Left lung (tissue), 10 donors: ENCODE measurements around the gene USP6NL. TPM values are rescaled to one million over a fixed set of nuclear protein-coding genes. Genes with fewer than 3 reads are reported as not detected.

Experiments used
- ATAC-seq: fragments of 200-7000 bp; cut with Tn5 transposase; one replicate; pipeline ENCODE4 v1.9.1; 2020; ENCODE audit warnings: moderate library complexity
- DNase-seq, 4 donors: peaks; one replicate each; pipeline ENCODE4 v3.0.0-alpha.2; 2013 to 2020
- H3K27ac ChIP-seq, 2 donors: fragments of 200-600 bp; sonication (generic) in 1 of 2; one replicate each; pipeline versions ENCODE4 v1.5.0 to v1.8.0; 2020 to 2021
- H3K27me3 ChIP-seq, 2 donors: fragments of 200-600 bp; sonication (generic) in 1 of 2; one replicate each; pipeline versions ENCODE4 v1.5.0 to v1.8.0; 2020 to 2021
- H3K36me3 ChIP-seq, 2 donors: fragments of 200-600 bp; sonication (generic) in 1 of 2; one replicate each; pipeline versions ENCODE4 v1.5.0 to v1.8.0; 2020 to 2021
- H3K4me1 ChIP-seq, 2 donors: fragments of 200-600 bp; one replicate each; pipeline ENCODE4 v1.8.0; 2021
- H3K4me3 ChIP-seq, 2 donors: fragments of 200-600 bp; sonication (generic) in 1 of 2; one replicate each; pipeline versions ENCODE4 v1.5.0 to v1.8.0; 2020 to 2021; ENCODE audit warnings: mild to moderate bottlenecking in 1 of 2
- H3K9me3 ChIP-seq, 2 donors: fragments of 200-600 bp; sonication (generic) in 1 of 2; one replicate each; pipeline versions ENCODE4 v1.5.0 to v1.8.0; 2020 to 2021
- intact Hi-C, 2 donors: fragments of 100-400 bp; cut with DNase I; formaldehyde crosslinking; loops; one replicate each; pipeline versions ENCODE4 v1.11.2 to v1.14.2; 2022
- polyA plus RNA-seq, 6 donors: library from polyadenylated mRNA; unstranded; fragments of 120-200 nt; gene quantifications; one replicate each; pipeline ENCODE4 v1.2.1, GENCODE V29; 2013; ENCODE audit not compliant: insufficient read length in 6 of 6
- total RNA-seq, 2 donors: library from RNA; stranded (reverse); fragmentation: NEBNext Ultra II Directional; extraction: Animal tissue kit (Norgen Biotek cat#: 25700); gene quantifications; one replicate each; pipeline ENCODE4 v1.2.1, GENCODE V29; 2021
- TF ChIP-seq, protein P1 (sequence below), 2 donors: fragments of 200-600 bp; sonication (generic) in 1 of 2; IDR thresholded peaks; one replicate each; pipeline versions ENCODE4 v1.5.0 to v1.8.0; 2021; ENCODE audit warnings: antibody characterized with exemption in 2 of 2
- donor health status: DM: no; HTN: yes; CAD: no.
- donor health status: DM: no; HTN: no; CAD: no.

The USP6NL gene
- total and polyA plus RNA-seq, 8 donors: 16.0 to 25.6 (median 24.0) TPM

DNA sequence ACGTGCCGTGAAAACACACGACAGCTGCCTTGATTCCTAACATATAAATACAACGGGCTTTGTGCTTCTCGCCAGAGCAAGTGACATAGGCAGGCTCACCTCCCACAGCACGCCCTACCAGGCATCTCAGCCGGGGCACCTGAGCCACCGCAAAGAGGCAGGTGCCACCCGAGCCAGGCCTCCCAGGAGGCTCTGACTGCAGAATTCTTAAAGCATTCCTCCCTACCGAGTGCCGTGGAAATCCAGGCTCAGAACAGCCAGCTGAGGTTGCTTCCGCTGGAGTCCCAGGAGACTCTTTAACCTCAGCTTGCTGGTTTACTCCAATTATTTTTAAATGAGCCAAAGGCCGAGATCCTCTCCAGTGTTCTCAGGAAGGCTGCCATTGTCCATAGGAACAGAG is 206.5 kb downstream of the USP6NL start:
- Histone ChIP-seq H3K9me3 (no peaks in the 10 kb centered on the region), H3K4me1 (no peaks in the 10 kb centered on the region), H3K27ac (no peak overlapping the region), H3K36me3 (no peaks in the 10 kb centered on the region), H3K4me3 (no peak overlapping the region), H3K27me3 (no peaks in the 10 kb centered on the region)
- DNase-seq (no peak), ATAC-seq (no peak)
- intact Hi-C loops: no loop called here
- TF ChIP-seq, protein P1, sequence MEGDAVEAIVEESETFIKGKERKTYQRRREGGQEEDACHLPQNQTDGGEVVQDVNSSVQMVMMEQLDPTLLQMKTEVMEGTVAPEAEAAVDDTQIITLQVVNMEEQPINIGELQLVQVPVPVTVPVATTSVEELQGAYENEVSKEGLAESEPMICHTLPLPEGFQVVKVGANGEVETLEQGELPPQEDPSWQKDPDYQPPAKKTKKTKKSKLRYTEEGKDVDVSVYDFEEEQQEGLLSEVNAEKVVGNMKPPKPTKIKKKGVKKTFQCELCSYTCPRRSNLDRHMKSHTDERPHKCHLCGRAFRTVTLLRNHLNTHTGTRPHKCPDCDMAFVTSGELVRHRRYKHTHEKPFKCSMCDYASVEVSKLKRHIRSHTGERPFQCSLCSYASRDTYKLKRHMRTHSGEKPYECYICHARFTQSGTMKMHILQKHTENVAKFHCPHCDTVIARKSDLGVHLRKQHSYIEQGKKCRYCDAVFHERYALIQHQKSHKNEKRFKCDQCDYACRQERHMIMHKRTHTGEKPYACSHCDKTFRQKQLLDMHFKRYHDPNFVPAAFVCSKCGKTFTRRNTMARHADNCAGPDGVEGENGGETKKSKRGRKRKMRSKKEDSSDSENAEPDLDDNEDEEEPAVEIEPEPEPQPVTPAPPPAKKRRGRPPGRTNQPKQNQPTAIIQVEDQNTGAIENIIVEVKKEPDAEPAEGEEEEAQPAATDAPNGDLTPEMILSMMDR (IDR thresholded peaks at IDR 0.05): no peak

Other genes starting within 250 kb of the USP6NL start
- 10 to 100 TPM; 24.9 to 32.6 TPM for gene ECHDC3, start 130.7 kb upstream of the USP6NL start, total RNA-seq
- gene ECHDC3, start 130.7 kb upstream of the USP6NL start, polyA plus RNA-seq: 10 to 100 TPM; 12.4 to 15.6 (median 14.0) TPM
- gene PROSER2, start 211.7 kb upstream of the USP6NL start, total RNA-seq: 10 to 100 TPM; 12.8 to 14.8 TPM
- gene PROSER2, start 211.7 kb upstream of the USP6NL start, polyA plus RNA-seq: 1 to 10 TPM; 2.0 to 3.3 (median 2.8) TPM